Activated CD4-positive, CD25-positive, alpha-beta regulatory T cell treated with anti-CD3 and anti-CD28 coated beads, Interleukin-2, amount 50 U/mL, for 16 hours (primary cell): ENCODE measurements around the gene PDLIM7.

Experiments used
- DNase-seq: peaks from one replicate; pipeline ENCODE4 v3.0.0-alpha.2; 2020; ENCODE audit warnings: low read depth, low spot score

PDLIM7 gene

DNA sequence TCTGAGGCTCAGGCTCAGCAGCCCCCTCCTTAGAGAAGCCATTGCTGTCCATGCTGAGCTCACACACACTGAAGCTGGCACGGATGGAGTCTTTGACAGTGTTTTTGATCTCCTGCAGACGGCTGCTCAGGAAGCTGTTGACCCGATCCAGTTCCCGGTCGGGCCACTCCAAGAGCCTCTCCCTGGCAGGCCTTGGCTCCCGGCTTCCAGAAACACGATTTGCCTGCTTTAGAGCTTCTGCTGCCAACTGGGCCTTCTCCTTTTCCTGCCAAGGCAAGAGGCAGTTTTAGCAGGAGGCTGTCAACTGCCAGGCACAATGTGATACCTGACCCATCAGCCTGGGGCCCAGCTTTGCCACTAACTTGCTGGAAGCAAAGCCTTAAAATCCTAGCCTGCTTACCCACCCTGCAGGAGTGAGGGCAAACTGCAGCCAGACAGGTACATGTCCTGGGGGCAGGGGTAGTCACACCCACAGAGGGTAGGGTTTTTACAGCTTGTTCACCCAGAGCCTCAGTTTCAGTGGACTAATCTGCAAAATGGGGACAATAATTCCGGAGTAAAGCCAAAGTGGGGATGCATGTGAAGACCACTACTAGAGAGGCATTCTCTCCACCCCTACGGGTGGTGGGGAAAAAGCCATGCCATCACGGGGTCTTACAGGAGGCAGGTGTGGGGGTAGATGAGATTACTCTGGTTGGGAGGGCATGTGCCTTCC, 27.7 kb upstream of the PDLIM7 start:
- DNase-seq, result no peak

DNA sequence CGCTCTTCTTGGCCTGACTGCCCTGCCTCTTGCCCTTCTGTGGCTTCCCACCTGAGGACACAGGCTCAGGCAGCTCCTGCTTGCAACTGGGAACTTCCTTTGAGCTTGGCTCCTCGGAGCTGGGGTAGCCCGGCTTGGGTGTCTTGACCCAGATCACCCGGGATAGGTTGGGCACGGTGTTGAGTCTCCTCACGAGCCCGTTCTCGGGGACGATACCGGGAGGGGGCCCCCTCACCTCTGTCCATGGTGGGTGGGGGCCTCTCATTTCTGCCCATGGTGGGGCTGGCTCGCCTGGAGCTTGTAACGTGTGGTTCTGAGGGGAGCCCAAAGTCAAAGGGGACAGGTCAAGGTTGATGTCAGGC, 27.1 kb upstream of the PDLIM7 start:
- DNase-seq, result no peak

DNA sequence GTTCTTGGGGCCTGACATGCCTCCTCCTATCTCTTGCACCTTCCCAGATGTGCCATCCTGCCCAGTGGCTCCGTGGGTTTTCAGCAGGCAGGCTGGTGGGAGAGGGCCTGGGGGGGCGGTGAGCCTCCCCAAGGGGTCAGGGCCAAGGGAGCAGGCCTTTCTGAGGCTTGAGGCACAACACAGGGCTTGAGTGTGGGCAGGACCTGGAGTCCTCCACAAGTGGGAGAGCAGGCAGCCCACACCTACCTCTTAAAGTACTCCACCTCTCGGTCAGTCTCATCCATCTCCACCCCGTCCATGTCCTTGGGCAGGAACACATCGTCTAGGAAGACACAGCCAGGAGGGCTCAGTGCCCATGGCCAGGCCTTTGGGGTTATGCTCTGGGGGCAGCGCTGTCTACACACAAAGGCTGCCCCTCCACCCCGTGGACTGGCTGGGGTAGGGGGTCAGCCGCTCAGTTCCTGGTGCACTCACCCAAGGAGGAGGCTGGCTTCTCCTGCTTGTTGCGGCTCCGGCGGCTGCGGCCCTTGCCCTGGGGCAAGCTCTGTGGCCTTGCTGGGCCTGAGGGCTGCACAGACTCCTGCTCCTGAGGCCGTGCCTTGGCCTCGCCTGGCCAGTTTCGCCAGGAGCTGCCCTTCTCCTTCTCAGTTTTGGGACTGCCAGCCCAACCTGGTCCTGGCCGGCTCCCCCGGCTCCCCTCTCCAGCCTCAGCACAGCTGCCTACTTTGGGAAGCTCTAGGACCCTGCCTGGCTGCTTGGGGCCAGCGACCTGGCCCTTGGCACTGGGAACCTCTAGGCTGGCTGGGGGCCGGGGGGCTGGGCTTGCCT, 26.5 kb upstream of the PDLIM7 start:
- DNase-seq, result no peak

DNA sequence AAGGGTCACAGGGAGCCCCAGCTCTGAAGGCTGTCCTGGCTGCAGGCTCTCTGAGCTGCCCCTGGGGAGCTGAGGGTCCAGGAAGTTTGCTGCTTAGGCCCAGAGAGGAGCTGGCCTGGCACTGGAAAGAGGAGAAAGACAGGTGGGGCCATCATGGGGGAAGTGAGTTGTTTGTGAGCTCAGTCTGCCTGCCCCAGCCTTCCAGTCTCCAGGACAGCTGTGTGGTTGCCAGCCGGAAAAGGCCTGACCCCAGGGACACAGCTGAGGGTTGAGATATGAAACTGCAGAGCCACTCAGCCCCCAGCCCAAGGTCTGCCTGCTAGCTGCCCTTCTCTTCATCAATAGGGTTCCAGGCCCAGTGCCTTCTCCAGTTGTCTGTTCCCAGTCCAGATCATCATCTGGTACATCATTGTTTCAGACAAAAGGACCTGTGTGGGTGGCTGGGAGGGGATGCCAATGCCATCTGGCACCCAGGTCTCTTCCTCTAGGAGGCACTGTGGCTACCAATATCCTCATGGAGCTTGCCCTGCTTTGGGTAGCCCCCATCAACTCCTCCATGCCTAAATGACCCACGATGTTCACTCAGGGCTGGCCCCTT, 23.6 kb upstream of the PDLIM7 start:
- DNase-seq, result no peak

DNA sequence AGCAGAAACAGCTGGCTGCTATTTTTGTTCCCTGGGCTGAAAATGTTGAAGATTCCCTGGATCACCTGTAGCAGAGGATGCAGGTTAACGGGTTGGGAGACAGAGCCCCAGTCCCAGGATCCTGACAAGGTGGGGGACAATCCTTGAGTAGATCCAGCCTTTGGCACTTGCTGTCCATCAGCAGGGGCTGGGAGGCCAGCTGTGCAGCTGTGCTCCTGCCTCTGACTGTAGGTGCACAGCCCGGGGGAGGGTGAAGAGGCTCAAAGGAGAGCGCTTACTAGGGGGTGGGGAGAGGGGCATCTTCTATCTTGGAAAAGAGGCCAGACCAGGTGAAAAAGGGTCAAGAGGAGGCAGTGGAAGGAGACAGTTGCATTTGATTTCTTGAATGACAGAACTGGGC, 22.9 kb upstream of the PDLIM7 start:
- no peak for DNase-seq

DNA sequence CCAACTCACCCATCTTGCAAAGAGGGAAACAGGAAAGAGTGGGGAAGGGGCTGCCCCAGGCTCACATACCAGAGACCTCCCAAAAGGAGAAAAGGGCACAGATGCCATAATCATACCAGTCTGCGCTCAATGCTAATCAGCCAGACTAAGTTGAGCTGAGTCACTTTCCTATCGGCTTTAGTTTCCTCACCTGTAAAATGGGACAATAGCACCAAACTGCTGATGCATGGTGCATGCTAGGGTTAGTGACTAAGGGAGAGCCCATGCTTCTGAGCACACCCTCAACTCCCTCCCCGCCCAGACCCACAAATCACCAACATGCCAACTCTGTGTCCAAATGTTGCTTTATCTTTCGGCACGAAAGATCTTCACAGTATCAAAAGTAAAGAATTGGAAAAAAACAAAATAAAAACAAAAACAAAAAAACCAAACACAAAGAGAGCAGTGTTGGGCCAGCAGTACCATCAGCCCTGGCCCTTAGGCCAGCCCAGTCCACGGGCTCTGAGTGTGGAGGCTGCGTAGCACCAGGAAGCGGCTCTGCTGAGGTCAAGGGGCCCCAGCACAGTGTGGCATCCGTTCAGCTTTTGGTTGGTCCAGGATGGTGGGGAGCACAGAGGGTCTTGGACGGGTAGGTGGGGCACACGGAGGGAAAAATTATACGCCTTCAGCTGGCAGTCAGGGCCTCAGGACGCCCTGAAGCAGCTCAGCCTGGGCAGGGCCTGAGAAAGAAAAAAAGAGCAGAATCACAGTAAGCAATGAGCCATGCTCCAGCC, 22.2 kb upstream of the PDLIM7 start:
- DNase-seq, result no peak

DNA sequence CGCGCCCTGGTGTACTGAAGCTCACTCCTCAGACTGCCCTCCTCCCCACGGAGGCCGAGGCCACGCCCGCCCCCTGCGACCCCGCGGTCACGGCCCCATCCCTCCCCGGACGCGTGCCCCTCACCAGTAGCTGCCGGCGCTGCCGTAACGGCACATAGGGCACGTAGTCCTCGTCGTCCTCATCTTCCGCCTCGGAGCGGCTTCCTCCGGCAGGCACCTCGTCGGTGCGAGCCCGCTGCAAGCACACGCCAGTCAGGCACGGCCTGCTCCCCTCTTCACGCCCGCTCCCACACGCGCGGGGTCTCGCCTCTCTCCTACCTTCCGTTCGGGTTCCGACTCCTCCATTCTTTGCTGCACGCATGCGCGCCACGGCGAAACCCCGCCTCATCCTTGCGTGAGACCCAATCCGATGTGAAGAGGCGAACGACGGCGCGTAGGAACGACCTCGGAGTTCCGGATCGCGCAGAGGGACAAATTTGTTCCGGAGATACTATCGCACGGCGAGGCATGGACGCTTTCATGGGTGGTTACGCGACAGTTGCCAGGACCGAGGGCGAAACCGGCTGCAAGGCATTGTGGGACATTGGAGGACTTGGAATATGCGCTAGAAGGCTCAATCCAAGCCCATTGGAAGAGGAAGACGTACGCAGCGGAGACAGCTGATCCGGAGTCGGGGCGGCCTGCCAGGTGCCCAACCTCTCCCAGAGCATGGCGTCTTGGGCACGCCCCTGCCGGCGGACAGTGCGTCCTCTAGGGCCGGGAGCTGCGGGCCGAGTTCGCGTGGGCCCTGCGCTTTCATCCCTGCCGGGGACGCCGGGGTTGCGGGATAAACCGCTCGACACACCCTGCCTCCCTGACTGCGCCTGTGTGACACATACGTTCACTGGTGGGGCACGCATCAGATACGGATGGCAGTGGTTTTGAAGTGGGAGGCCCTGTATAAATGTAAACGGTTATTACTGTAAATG, 19.5 kb upstream of the PDLIM7 start, which contains the start of gene DDX41:
Gene DDX41, minus strand, starts transcription at position 361 of the 968 bp plus-strand sequence. Its CDS starts 16 bp downstream, at position 345.
- DNase-seq, result peak; percentile 91

DNA sequence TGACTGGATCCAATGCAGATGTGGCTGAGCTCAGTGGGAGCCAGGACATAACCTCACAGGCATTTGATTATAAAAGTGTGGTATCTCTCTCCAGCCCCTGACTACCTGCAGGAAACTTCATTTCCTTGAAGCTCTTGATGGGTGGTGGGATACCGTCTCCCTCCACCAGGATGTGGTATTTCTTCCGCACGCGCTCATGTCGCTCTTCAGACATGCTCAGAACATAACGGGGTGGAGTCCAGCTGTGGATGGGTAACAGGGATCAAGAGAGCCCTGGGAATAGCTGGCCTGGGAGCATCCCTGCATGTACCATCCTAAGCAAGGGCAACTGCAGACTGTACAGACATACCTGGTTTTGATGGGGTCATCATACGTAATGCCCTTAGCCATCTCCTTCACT, 18.2 kb upstream of the PDLIM7 start:
- no peak for DNase-seq

DNA sequence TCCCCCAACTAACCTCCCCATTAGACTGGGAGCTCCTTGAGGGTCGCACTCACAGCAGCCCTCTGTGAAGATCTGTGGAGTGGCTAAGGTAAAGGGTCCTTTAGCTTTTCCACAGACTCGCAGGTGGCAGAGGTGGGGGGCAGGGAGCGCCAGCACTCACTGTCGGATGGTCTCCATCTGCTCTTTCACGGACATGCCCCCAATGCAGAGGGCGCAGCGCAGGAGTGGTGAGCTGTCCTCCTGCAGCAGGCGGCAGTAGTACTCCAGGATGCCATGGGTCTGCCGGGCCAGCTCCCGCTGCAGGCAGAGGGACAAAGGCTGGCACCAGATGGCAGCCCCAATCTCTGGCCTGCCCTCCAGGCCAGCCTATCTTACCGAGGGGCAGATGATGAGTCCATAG, 17.1 kb upstream of the PDLIM7 start:
- DNase-seq, result no peak

DNA sequence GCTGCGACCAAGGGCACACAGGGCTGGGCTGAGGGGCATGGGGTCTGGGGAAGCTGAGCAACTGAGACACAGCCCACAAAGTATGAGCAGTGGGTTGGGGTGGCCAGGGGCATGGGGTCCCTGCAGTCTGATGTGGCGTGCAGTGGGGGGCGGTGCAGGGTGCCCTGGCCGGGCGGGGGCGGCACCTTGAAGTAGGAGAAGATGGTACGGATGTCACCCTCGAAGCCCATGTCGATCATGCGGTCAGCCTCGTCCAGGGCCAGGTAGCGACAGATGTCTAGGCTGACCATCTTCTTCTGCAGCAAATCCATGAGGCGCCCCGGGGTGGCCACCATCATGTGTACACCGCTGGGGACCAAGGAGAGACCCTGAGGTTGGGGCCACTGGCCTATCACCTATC, 16.1 kb upstream of the PDLIM7 start:
- DNase-seq, result no peak

DNA sequence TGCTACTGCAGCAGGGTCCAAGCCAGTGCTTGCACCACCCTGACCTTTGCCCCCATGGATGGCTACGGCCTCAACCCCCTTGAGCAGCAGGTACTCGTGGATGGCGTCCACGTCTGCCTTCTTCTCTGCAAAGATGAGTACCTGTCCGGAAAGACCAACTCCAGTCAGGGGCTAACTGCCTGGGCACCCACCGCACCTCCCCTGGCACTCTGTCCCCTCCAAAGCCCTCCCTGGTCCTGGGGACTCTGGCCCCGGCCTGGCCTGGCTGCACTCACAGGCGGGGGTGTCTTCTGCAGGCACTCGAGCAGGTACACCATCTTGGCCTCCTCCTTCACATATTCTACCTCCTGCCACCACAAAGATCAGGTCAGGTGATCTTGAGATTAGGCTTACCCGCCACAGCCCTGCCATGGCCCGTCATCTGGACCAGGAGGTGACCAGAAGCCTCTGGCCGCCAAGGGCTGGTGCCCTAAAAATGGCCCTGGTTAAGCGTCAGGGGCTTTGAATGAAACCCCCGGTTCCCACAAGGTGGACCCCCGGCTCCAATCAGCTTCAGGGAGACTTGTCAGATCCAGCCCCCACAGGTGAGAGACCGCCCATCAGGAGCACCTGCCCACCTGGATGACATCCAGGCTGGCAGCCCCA, 15.5 kb upstream of the PDLIM7 start:
- no peak for DNase-seq

DNA sequence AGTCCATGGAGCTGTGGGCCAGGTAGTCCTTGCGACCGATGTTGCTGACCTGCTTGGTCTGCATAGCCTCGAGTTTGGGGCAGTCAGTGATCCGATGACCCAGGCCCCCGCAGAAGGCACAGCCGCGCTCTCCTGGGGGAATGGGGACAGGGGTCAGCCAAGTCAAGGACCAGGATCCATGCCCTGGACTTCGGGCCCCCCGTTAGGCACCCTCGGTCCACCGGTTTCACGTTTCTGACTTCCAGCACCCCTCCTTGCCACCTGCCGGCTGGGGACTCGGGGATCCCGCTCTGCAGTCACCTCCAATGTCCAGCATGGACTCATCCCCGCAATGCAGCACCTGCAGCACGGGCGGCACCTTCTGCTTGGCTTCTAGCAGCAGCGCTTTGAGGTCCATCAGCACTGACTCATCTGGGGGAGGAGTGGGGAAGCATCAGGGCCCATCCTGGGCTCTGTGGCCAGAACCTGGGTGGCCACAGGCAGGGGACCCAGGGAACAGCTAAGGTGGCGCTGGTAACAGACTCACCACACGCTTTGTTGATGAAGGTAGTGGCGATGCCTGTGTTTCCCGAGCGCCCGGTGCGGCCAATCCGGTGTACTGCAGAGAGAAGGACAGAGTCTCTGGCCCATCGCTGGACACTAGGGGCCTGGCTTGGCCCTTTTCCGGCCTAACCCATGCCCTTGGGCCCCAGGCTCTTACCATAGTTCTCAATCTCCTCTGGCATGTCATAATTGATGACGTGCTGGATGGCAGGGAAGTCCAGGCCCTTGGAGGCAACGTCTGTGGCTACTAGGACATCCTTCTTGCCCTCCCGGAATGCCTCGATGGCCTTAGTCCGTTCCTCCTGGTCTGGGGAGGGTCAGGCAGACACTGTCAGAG, 14.6 kb upstream of the PDLIM7 start:
- DNase-seq, result no peak

DNA sequence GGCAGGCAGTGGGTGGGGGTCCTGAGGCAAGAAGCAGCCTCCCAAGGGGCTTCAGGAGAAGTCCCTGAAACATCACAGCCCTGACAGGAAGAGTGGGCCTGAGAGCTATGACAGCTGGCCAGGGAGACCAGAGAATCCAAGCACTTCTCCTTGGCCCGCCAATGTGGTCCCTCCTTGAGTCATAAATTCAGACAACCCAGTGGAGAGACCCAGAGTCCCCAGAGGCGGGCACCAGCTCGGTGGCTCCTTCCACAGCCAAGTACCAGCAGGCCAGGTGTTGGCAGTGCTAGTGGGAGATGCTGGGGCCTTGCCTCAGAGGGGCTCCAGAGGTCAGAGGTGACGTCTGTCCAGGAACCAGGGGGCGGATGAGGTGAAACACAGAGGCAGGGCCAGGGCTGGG, 13.8 kb upstream of the PDLIM7 start:
- no peak for DNase-seq

DNA sequence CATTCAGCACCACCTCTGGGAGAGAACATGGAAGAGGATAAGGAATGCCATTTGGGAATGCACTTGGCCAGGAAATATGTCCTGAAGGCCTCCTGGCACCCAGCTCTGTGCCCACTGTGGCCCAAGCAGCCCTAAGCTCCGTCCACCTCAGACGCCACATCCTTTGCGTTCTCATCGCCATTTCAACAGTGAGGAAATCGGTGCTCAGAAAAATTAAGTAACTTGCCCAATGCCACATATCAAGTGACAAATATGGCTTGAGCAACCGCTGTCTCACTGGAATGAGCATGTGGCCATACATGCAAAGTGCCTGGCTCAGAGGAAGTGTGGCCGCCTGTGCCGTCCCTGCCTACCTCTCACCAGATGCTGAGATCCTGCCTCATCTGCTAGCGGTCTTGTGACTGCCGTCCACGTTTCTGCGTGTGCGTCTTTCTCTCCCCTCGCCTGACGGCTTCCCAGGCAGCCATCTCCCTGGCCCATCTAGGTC, 13.2 kb upstream of the PDLIM7 start:
- no peak for DNase-seq

DNA sequence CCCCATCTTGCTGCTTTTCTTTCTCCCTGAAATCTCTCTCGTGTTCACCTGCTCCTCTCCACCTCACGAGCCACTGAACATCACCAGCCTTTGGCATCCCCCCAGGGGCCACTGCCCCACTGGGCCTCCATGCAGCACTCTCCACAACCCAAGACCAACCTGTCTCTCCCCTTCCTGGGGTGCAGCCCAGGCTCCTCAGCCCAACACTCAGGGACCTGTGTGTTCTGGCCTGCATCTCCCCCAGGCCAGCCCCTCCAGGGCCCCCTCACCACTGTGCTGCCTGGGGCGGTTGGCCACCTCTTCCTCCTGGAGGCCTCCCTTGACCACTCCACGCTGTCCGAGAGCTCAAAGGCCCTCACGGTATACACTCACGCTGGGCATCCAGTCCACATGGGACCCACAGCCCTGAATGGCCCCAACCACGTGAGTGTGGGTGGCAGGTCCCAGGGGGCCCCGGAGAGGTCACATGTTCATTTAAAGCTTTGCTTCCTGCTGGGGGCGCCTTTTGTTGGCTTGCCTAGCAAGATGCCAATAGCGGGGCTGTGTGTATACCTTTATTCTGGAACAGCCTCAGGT, 12.7 kb upstream of the PDLIM7 start:
- DNase-seq, result no peak

DNA sequence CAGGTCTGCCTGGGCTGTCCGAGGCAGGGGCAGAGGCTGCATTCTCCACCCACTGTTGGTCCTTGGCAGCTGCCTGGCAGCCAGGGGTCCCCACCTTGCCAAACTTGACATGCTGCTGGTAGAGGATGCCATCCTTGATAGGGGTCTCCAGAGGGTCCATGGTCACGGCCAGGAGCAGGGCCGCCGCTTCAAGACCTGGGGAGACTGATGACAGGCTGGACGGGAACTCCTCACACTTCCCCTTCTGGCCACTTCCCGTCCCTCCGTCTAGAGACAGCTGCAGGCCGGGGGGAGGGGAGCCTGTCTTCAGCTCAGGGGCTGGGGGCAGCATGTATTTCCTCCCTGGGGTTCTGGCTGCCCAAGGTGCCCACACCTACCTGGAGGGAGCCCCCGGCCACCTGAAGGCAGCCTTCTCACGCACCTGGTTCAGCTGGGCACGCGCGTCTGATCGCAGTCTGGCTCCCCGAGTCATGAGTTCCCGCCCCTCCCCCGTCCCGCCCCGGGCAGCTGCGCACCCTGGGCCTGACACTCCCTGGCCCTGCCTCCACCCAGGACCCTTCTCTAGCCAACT, 12.1 kb upstream of the PDLIM7 start, which contains the start of gene DOK3:
Gene DOK3, minus strand, starts transcription at position 446 of the 571 bp plus-strand sequence. Its CDS starts 286 bp downstream, at position 160.
- no peak for DNase-seq

DNA sequence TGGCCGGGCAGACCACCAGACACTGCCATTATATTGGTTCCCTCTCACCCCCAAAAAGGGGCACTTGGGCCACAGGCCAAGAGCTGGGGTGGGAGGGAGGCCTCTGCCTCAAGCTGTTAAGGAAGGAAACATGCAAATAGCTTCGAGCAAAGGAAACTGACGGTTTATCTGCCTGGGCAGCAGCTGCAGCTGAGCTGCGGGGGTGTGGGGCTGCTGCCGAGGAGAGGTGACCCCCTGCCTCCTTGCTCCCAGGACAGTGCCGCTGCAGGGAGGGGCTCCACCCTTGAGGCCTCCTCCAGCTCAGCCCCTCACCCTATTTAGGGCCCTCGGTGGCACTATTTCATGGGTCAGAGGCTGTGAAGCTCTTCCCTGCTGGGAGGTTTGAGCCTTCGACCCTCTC, 11.4 kb upstream of the PDLIM7 start:
- no peak for DNase-seq

DNA sequence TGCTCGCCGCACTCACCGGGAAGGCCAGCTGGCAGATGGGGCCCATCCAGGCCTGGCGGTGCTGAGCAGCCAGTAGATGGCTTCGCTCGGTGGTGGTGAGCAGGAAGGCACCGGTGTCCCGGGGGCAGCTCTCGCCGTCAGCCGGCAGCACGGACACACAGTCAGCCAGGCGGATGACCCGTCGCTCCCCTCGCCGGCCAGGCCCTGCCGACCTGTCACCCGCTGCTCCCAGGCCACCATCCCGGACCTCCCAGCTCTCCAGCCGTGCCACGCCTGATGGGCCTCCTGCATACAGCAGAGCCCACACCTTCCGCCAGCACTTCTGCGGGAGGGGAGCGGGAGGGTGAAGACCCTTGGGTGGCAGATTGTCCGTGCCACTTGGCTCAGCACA, 10.8 kb upstream of the PDLIM7 start:
- DNase-seq, result no peak
